Ramos (cell line): ENCODE data around the gene ANKS4B.
"Not testable (repeated sequence)": the region's sequence is repeated elsewhere in the genome, so short reads cannot be mapped to it uniquely, and the experiment has no call there.

ENCODE experiments used
- in situ Hi-C: fragments of 300-500 bp; cut with MboI; formaldehyde crosslinking; loops from one replicate; pipeline ENCODE4 v1.14.3; 2022; ENCODE audit warnings: low sequenced_read_pairs; ENCODE audit not compliant: unreplicated experiment

Gene ANKS4B

GRCh38 chr16:21283521-21284289 is 50.2 kb downstream of the ANKS4B start:
- in situ Hi-C loops, result no loop called here

GRCh38 chr16:21284414-21284813 is 50.9 kb downstream of the ANKS4B start:
- in situ Hi-C loops, result no loop called here

GRCh38 chr16:21285314-21285713 is 51.8 kb downstream of the ANKS4B start:
- in situ Hi-C loops, result no loop called here

- in situ Hi-C loops, result not testable (repeated sequence)
Measured at GRCh38 chr16:21289789-21290188, 56.3 kb downstream of the ANKS4B start.

GRCh38 chr16:21300309-21301167 is 67.0 kb downstream of the ANKS4B start:
- in situ Hi-C loops, result no loop called here

- in situ Hi-C loops, result no loop called here
Measured at GRCh38 chr16:21301168-21301894, 67.8 kb downstream of the ANKS4B start.

GRCh38 chr16:21301895-21302291 is 68.4 kb downstream of the ANKS4B start:
- in situ Hi-C loops, result no loop called here

- in situ Hi-C loops, result no loop called here
Measured at GRCh38 chr16:21302454-21302853, 69.0 kb downstream of the ANKS4B start.

GRCh38 chr16:21302898-21303528 is 69.5 kb downstream of the ANKS4B start:
- in situ Hi-C loops, result no loop called here
